Measurements from ENCODE around the gene KLHL33.

DNA sequence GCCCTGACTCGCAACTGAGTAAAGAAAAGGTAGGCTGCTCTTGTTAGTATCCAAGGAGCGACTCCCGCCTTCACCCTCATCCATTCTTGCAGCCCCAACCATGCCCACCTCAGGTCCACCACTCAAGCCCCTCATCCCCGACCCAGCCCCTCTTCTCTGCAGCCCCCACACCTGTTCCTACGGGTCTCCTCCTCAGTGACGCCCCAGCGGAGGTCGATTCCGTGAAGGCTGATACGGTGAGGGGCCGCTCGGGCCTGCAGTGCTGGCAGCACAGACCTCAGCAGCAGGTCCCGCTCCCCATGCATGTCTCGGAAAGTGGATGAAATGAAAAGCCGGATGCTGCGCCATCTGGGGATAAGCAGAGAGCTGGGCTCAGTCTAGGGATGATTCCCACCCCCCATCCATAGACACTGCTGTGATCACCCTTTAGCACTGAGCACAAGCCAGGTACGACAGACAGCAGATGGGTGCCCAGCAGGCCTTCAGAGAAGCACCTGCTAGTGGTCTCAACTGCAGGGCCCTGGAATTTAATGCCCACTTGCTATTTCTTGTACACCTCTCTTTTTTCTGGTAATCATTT, 49.6 kb downstream of the KLHL33 start:
- TF ChIP-seq, protein P1, sequence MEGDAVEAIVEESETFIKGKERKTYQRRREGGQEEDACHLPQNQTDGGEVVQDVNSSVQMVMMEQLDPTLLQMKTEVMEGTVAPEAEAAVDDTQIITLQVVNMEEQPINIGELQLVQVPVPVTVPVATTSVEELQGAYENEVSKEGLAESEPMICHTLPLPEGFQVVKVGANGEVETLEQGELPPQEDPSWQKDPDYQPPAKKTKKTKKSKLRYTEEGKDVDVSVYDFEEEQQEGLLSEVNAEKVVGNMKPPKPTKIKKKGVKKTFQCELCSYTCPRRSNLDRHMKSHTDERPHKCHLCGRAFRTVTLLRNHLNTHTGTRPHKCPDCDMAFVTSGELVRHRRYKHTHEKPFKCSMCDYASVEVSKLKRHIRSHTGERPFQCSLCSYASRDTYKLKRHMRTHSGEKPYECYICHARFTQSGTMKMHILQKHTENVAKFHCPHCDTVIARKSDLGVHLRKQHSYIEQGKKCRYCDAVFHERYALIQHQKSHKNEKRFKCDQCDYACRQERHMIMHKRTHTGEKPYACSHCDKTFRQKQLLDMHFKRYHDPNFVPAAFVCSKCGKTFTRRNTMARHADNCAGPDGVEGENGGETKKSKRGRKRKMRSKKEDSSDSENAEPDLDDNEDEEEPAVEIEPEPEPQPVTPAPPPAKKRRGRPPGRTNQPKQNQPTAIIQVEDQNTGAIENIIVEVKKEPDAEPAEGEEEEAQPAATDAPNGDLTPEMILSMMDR (IDR thresholded peaks at IDR 0.05; ENCODE audit: poor library complexity), result no peak
- no peak for TF ChIP-seq EZH2phosphoT487 (IDR thresholded peaks at IDR 0.05; ENCODE audit: low read depth, severe bottlenecking, unreplicated experiment)

All from hepatocyte (in vitro differentiated cells).